GM11168 (cell line): ENCODE measurements around the gene CTBP2.

Experiments used
- in situ Hi-C: fragments of 300-500 bp; cut with MboI; formaldehyde crosslinking; loops from one replicate; pipeline ENCODE4 v1.12.0; 2022; ENCODE audit warnings: low sequenced_read_pairs; ENCODE audit not compliant: unreplicated experiment

The CTBP2 gene

GRCh38 chr10:125005312-125006187 is 154.8 kb downstream of the CTBP2 start:
- in situ Hi-C loops = loop anchor here (25.0 kb wide), 1 partner anchor 707 kb away; the partner anchor contains the start of gene EDRF1

GRCh38 chr10:125004571-125005311 is 155.6 kb downstream of the CTBP2 start:
- in situ Hi-C loops = loop anchor here (25.0 kb wide), 1 partner anchor 708 kb away; the partner anchor contains the start of gene EDRF1

GRCh38 chr10:125003901-125004467 is 156.4 kb downstream of the CTBP2 start:
- in situ Hi-C loops = loop anchor here (25.0 kb wide), 1 partner anchor 708 kb away; the partner anchor contains the start of gene EDRF1

- in situ Hi-C loops = loop anchor here (25.0 kb wide), 1 partner anchor 709 kb away; the partner anchor contains the start of gene EDRF1
Observed at GRCh38 chr10:125003146-125003900, 157.0 kb downstream of the CTBP2 start.

GRCh38 chr10:125002423-125003145 is 157.8 kb downstream of the CTBP2 start:
- in situ Hi-C loops = loop anchor here (25.0 kb wide), 1 partner anchor 710 kb away; the partner anchor contains the start of gene EDRF1

GRCh38 chr10:125002047-125002422 is 158.3 kb downstream of the CTBP2 start:
- in situ Hi-C loops = loop anchor here (25.0 kb wide), 1 partner anchor 710 kb away; the partner anchor contains the start of gene EDRF1

GRCh38 chr10:125001313-125002046 is 158.9 kb downstream of the CTBP2 start:
- in situ Hi-C loops = loop anchor here (25.0 kb wide), 1 partner anchor 711 kb away; the partner anchor contains the start of gene EDRF1

GRCh38 chr10:125000366-125001312 is 159.7 kb downstream of the CTBP2 start:
- in situ Hi-C loops = loop anchor here (25.0 kb wide), 1 partner anchor 712 kb away; the partner anchor contains the start of gene EDRF1

- in situ Hi-C loops = loop anchor here (25.0 kb wide), 1 partner anchor 713 kb away; the partner anchor contains the start of gene EDRF1
Observed at GRCh38 chr10:124999433-125000365, 160.7 kb downstream of the CTBP2 start.

GRCh38 chr10:124998624-124999291 is 161.6 kb downstream of the CTBP2 start:
- in situ Hi-C loops = no loop called here

- in situ Hi-C loops = no loop called here
Observed at GRCh38 chr10:124997771-124998623, 162.4 kb downstream of the CTBP2 start.

- in situ Hi-C loops = no loop called here
Observed at GRCh38 chr10:124997306-124997705, 163.1 kb downstream of the CTBP2 start.

GRCh38 chr10:124996854-124997215 is 163.5 kb downstream of the CTBP2 start:
- in situ Hi-C loops = no loop called here

- in situ Hi-C loops = no loop called here
Observed at GRCh38 chr10:124996127-124996853, 164.1 kb downstream of the CTBP2 start.
